ENCODE data around the gene C16orf95.
"Not testable (repeated sequence)": the region's sequence is repeated elsewhere in the genome, so short reads cannot be mapped to it uniquely, and the experiment has no call there.

C16orf95 gene

DNA sequence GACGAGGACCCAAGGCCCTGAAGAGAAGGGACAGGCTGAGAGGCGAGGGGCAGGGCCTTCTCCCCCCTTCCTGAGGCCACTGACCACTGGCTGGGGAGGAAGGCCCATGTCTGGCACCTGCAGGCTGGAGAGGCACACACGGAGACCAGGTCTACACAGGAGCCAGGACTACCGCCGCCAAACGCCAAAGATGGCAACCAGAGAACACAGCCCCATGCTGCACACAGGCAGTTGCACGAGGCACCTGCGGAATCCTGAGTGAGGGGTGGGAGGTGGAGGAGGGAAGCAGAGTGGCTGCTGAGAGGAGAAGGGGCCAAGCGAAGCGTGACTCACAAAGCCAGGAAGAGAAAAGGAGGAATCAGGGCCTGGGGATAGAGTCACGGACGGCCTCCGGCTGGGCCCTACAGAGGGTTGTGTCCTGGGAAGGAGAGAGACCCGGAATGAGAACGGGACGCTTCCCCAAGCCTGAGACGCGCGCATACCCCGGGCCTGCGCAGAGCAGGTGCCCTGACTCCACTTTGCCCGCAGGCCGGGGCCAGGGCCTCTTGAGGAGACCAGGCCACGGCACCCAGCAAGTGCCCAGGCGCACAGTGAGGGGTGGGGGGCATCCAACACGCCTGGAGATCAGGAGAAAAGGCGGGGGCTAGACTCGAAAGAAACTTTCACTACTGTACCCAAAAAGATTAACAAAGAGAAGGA, 28.7 kb upstream of the C16orf95 start:
- DNase-seq, result no peak

- DNase-seq, result no peak
Measured at GRCh38 chr16:87344931-87345631, 27.9 kb upstream of the C16orf95 start.

GRCh38 chr16:87344165-87344930, 27.2 kb upstream of the C16orf95 start:
- DNase-seq, result no peak

DNA sequence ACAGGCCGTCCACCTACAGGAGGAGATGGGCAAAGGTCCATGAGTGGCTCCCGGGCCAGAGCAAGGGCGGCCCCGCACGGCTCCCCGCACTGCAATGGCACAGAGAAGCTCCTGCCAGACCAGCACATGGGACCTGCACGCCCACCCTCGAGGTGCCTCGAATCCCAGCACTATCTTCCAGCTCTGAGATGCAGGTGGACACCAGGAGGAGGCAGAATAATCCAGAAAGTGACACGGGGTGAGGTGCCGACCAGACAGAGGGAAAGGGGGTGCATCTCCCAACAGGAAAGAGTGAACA, 26.5 kb upstream of the C16orf95 start:
- no peak for DNase-seq

GRCh38 chr16:87342978-87343752, 26.0 kb upstream of the C16orf95 start:
- DNase-seq, result no peak

- no peak for DNase-seq
Measured at GRCh38 chr16:87342504-87342903, 25.3 kb upstream of the C16orf95 start.

- no peak for DNase-seq
Measured at GRCh38 chr16:87340198-87340597, 23.0 kb upstream of the C16orf95 start.

- not testable (repeated sequence) for DNase-seq
Measured at GRCh38 chr16:87339724-87340105, 22.5 kb upstream of the C16orf95 start.

DNA sequence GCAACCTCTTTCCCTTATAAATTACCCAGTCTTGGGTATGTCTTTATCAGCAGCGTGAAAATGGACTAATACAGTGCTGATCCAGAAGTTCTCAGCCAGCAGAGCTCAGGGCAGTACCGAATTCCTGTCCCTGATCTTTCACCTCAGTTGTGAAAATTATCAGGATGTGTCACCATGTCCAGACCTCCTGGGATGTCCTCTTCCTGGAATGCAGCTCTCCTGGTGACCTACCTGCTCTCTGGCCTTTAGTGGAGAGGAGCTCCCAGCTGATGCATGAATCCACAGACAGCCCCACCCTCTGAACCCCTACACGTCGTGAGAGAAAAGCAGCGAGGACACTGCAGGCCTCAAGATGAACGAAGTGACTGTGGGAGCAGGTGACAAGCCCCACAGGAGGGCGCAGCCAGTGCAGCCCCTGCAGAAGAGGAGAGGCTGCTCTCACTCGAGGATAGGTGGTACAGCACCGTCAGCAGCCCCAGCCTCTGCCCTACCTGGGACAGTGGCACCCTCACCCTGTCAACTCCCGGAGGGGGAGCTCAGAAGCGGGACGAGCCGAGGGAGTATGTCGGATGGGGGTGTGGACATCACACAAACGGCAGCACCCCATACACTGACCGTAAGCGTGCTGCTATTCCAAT, 22.0 kb upstream of the C16orf95 start:
- no peak for DNase-seq

DNA sequence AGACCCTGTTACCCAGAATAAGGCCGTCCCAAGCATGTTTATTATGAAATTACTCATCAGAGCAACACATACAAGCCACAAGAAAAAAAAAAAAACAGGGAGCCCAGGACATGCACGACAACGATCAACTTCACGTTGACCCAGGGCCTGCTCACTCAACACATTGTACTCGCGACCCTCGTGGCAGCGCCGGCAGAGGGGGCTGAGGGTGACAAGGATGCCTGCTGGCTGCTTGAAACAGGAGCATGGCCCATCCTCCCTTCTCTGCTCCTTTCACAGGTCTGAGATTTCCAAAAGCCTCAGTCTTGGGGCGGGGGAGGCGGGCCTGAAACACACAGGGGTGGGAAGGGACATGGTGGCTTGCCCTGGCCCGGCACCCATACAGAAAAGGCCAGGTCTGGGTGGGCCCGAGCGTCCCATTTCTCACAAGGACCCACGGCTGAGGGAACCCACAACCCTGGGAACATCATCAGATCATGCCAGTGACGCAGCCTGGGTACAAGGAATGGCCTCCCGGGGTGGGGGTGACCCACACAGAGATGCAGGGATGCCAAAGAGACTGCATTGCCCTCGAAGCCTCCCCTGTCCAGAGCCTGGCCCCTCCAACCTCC, 21.1 kb upstream of the C16orf95 start:
- DNase-seq, result no peak

- no peak for DNase-seq
Measured at GRCh38 chr16:87337262-87337771, 20.1 kb upstream of the C16orf95 start.

- no peak for DNase-seq
Measured at GRCh38 chr16:87336434-87337240, 19.4 kb upstream of the C16orf95 start.

DNA sequence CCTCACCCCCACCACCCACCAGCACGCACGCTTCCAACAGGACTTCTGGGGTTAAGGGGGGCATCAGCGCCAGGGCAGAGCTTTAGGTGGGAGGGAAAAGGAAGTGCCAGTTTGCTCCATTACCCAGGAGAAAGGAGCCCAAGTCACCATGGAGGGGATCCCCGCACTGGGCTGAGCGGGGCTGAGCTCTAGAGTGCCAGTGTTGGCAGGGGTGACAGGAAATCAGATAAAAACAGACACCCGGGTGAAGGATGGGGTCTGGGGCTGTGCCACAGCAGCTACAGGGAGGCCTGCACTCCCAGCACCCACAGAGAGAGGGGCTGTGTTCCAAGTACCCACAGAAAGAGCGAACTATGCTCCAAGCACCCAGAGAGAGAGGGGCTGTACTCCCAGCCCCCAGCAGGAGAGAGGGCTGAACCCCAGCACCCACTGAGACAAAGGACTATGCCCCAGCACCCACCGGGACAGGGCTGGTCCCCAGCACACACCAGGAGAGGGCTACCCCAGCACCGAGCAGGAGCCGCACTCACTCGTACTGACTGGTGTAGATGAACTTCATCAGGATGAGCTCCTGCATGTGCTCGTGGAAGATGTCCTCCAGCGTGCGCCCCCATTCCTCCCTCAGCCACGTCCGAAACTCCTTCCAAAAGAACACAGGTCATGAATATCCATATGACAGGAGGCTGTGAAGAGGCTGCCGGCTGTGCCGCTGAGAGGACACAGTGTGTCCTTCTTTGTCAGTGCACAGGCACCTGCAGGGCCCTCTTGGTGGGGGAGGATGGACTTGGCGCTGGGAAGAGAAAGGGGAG, 18.6 kb upstream of the C16orf95 start:
- no peak for DNase-seq

DNA sequence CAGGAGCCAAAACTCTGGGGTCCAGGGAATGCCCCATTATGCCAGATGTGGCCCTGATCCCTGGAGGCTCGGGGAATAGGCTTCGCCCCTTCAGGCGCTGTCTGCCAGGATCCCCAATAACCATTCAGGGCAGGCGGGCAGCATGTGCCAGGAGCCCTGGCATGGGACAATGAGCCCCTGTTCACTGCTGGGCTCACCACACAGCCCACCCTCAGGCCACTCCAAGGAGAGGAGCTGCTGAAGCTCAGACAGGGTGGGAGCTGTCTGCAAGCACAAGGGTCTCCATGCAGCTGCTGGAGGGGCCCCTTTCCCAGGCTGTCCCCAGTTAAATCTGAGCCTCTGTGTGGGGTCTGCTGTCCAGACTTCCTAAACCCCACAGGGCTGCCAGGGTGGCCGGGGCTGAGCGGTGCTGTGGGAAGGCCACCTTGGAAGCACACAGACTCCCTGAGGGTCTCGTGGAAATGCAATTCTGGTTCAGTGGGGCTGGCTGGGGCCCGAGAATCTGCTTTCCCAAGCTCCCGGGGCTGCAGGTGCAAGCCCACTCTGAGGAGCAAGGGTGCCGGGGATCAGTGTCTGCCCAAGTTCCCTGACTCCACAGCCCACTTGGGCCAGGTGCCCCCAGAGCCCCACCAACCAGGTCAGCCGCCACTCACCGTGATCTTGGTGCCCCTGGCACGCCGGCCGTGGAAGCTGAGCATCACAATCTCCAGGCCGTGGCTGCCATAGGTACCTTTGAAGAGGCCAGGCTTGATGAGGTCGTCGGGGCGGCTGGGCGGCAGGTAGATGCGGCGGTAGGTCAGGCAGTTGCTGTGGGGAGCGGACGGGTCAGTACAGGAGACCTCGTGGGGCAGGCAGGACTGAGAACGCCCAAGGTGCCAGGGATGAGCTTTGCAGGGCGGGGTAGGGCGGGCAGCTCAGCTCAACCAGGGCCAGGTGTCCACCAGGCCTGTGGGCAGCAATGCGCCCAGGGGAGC, 17.7 kb upstream of the C16orf95 start:
- no peak for DNase-seq

- no peak for DNase-seq
Measured at GRCh38 chr16:87333581-87334331, 16.6 kb upstream of the C16orf95 start.

DNA sequence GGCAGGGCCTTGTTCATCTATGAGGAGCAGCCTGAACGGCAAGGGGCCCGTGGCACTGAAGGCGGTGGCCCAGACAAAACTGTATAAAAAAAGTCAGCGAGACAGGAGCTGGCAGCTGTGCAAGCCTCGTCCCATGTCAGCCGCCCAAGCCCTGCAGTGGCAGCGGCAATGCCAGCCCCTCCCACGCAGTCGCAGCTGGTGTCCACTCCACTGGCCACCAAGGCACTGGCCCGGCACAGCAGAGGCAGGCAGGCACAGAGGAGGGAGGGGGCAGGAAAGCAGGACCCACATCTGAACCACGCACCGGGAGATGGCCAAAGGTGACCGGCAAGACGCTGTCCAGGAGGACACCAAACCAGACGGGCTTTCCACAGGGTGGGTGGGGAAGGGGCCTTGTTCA, 15.9 kb upstream of the C16orf95 start:
- DNase-seq, result no peak

- no peak for DNase-seq
Measured at GRCh38 chr16:87332150-87332549, 15.0 kb upstream of the C16orf95 start.

- no peak for DNase-seq
Measured at GRCh38 chr16:87331241-87331801, 14.1 kb upstream of the C16orf95 start.
